Motor neuron (in vitro differentiated cells): ENCODE results near the gene MAX. TPM values are rescaled to one million over a fixed set of nuclear protein-coding genes. Genes with fewer than 3 reads are reported as not detected.

Experiments used
- ATAC-seq, 8 experiments: fragments of 200-7000 bp; cut with Tn5 transposase; replicated peaks in 6 of 8; 2 replicates each; pipeline ENCODE4 v1.8.0; 2021; ENCODE audit warnings: mild to moderate bottlenecking in 8 of 8, moderate library complexity in 8 of 8
- H3K27ac ChIP-seq, 2 donors: fragments of 250-450 bp; sonication (Bioruptor Pico); 2 replicates each; pipeline ENCODE4 v1.9.0; 2021; ENCODE audit warnings: antibody characterized with exemption in 2 of 2, mild to moderate bottlenecking in 2 of 2, moderate library complexity in 1 of 2
- H3K4me1 ChIP-seq, 2 donors: fragments of 250-450 bp; sonication (Bioruptor Pico); replicated peaks in 1 of 2; 2 replicates each; pipeline ENCODE4 v1.6.1; 2021; ENCODE audit warnings: antibody characterized with exemption in 2 of 2, mild to moderate bottlenecking in 2 of 2, moderate library complexity in 1 of 2
- H3K4me3 ChIP-seq, 5 donors: fragments of 250-450 bp; sonication (Bioruptor Pico); 2 replicates each; pipeline ENCODE4 v1.9.0; 2021; ENCODE audit warnings: antibody characterized with exemption in 5 of 5, mild to moderate bottlenecking in 5 of 5, moderate library complexity in 4 of 5
- WGBS, 10 experiments: fragments of 450-650 bp; shearing (Covaris generic); methylation state at CpG; one replicate each; pipeline ENCODE4 v1.0.0; 2022; 5-methylcytosine and 5-hydroxymethylcytosine counted together
- in situ Hi-C, 9 experiments: fragments of 400-800 bp; cut with MboI; loops; one replicate each; pipeline ENCODE4 v1.15.0; 2021; ENCODE audit warnings: low sequenced_read_pairs in 9 of 9, low pct_unique_long_range_greater_than_20kb in 2 of 9; ENCODE audit not compliant: unreplicated experiment in 9 of 9
- total RNA-seq, 8 experiments: library from RNA; unstranded; fragments of 300-600 nt; gene quantifications; 2 replicates each; pipeline versions ENCODE4 v1.2.3 to v1.2.4, GENCODE V29; 2022

MAX gene
- total RNA-seq, 8 experiments from 2014 or later, result 55.0 to 112 (median 86.6) TPM

DNA sequence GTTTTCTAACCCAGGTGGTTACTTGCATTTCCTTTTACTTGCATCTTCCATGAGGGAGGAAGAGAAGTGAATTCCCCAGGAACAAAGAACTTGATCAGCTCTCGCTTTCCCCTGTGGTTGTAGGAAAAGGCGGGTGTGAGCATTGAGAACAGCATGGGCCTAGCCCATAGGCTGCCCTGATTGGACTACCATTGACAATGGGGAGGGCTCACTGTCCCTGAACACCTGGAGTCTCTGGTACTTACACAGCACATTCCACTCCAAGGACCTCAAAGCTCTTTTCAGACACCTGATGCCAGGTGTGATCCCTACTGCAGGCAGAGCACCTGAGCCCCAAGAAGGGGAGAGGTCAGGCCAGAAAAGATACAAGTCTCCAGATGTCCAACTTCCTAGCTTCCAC, 25.0 kb downstream of the MAX start:
- Histone ChIP-seq H3K4me3 (no peak overlapping the region), H3K4me1 (no peaks in the 10 kb centered on the region), H3K27ac (no peak overlapping the region)
- ATAC-seq, result no peak
- in situ Hi-C loops, result no loop called here
- WGBS, 10 experiments, result 100% methylated on average over 1 to 2 of the region's 2 CpGs; no CpG with 5 or more reads in 6 of the 10 experiments

DNA sequence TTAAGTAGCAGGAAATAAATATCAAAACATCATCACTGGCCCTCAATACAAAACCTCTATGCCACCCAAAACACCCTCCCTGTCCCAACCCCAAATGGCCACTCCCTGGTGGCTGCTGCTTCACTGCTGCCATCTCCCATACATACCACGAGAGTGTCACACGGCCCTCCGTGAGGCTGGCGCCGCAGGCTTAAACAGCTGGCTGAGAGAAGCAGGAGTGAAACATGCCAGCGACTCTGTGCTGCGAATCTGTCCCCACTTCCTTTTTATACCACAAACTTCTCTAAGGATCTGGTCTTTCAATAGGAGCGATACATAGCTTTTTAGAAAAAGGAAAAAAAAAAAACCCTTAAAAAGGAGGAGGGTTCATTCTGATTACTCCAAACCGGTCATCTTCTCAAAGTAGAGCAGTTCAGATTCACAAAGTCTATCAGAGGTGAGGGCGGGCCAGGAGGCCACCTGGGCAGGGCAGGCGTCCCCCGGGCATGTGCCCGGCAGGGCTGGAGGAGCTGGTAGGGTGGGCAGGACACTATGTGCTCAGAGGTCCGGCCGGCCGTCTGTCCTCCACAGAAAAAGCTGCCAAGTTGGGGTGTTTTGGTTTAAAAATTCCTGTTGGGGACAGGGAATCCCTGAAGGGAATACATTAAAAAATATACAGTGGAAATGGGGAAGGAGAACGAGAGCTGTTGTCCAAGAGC, 26.5 kb downstream of the MAX start:
- WGBS, 10 experiments, result 86 to 100% (median 95%) methylated on average over 2 to 10 of the region's 17 CpGs
- ATAC-seq, result no peak
- no peaks in the 10 kb centered on the region for H3K4me1 ChIP-seq
- H3K4me3 ChIP-seq, result no peak overlapping the region
- in situ Hi-C loops, result no loop called here
- H3K27ac ChIP-seq, result no peak overlapping the region

DNA sequence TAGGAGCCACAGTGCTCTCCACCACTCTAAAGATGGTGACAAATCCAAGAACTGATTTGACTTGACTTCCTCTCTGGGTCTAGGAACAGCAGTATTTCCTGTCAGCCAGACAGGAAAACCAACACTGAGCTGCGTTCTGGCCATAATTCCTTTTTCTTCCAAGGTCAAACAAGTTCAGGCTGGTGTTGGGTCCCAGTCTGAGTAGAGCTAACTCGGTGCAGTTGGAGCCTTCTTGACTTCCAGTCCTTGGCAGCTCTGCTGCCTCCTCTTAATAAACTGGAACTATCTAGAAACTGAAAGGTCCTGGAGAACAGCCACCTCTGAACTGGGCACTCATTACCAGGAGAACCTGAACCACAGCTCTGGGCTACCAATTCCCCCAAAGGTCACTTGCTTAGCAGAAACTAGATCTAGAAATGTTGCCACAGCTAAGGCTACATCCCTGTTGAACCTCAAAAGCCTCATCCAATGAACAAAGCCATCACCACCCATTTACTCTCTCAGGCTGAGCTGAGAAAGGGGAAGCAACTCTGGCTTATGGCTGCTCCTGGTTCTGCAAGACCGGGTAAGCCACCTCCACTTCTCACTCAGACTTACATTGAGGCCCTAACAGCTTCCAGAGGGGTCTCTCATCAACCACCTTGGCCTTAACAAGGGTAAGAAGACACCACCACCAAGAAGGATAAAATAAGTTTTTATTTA, 27.7 kb downstream of the MAX start:
- Histone ChIP-seq H3K4me1 (no peaks in the 10 kb centered on the region), H3K27ac (no peak overlapping the region), H3K4me3 (no peak overlapping the region)
- in situ Hi-C loops, result no loop called here
- no peak for ATAC-seq
- 20 to 100% (median 70%) methylated on average over 1 to 2 of the region's 3 CpGs; no CpG with 5 or more reads in 3 of the 10 experiments for WGBS, 10 experiments

DNA sequence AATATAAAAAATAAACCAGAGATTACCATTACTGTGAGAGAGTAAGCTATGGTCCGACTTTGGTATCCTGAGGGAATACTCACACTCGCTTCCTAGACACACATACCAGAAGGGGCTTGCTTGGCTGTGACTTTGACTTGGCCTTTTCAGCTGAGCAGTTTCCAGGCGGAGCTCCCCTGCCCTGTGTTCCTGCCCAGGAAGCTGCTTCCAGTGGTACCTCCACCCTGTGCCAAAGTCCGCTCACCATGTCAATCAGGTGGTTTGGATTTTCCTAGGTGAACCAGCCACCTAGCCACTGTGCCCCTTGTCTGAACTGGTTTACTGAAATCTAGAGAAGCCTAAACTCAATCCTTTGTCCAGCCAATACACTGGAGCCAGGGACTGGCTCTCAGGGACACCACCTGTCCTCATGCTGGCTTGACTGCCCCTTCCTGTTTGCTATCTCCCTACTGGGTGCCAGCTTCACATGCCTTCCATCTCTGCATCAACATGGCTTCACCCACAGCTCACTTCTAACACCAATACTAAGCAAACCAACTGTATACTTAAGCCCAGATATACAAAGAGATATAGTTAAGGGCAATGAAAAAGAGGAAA, 28.6 kb downstream of the MAX start:
- H3K27ac ChIP-seq, result no peak overlapping the region
- no peak for ATAC-seq
- no peak overlapping the region for H3K4me3 ChIP-seq
- WGBS, 10 experiments, result 90 to 100% (median 93%) methylated on average over 1 to 4 of the region's 4 CpGs; no CpG with 5 or more reads in 5 of the 10 experiments
- in situ Hi-C loops, result no loop called here
- no peaks in the 10 kb centered on the region for H3K4me1 ChIP-seq

DNA sequence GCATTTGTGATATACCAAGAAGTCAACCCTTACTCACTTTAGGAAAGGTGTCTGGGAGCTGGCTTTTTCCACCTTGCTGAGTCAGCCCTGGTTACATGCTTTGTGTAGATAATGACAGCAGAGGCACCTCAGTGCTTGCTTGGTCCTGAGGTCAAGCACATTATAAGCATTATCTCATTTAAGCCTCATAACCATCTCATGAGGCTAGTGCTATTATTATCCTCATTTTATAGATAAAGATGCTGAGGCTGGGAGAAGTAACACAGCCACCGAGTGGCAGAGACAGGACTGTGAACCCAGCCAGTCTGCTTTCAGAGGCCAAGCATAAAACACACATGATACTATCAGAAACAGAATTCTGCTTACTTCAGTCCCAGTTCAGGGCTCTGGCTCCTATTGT, 29.4 kb downstream of the MAX start:
- ATAC-seq, result no peak
- Histone ChIP-seq H3K4me1 (no peaks in the 10 kb centered on the region), H3K27ac (no peak overlapping the region), H3K4me3 (no peak overlapping the region)
- in situ Hi-C loops, result no loop called here
- 100% methylated on average over 1 of the region's 1 CpG; no CpG with 5 or more reads in 7 of the 10 experiments for WGBS, 10 experiments

DNA sequence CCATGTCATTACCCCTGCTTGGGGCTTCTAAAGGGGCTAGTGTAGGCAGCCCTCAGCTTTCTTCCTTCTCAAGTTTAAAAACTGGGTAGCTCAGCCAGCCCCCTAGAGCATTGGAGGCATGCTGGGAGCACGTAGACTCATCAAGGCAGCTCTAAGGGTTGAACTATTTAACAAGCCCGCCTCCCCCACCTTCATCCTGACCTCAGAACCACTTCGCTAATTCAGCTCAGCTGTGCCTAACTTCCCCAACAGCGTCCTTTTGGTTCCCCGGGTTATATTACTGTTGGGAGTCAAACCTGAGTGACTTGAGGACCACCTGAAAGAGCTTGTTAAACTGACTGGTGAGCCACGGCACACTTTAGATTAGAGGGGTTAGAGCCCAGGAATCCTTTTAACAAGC, 30.1 kb downstream of the MAX start:
- in situ Hi-C loops, result no loop called here
- ATAC-seq, result no peak
- H3K4me3 ChIP-seq, result no peak overlapping the region
- H3K27ac ChIP-seq, result no peak overlapping the region
- H3K4me1 ChIP-seq, result no peaks in the 10 kb centered on the region
- WGBS, 10 experiments, result 67 to 100% (median 94%) methylated on average over 1 to 4 of the region's 6 CpGs; no CpG with 5 or more reads in 3 of the 10 experiments

DNA sequence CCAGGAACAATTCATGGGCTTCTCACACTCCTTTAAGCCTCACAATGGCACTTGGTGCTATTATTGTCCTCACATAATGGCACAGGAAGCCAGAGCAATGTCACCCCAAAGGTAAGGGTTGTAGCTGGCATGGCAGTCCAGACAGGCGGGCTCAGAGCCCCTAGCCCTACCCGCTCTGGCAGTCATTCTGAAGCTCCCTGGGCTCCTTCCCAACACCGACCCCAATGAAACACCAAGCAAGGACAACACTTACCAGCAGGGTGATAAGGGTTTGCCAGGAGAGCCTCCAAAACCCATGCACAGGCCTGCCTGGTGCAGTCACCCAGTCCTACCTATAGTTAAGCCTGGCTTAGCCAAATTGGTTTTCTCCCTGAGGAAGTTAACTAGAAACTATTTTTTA, 30.8 kb downstream of the MAX start:
- WGBS, 10 experiments, result 80 to 100% (median 81%) methylated on average over 1 to 3 of the region's 3 CpGs; no CpG with 5 or more reads in 7 of the 10 experiments

DNA sequence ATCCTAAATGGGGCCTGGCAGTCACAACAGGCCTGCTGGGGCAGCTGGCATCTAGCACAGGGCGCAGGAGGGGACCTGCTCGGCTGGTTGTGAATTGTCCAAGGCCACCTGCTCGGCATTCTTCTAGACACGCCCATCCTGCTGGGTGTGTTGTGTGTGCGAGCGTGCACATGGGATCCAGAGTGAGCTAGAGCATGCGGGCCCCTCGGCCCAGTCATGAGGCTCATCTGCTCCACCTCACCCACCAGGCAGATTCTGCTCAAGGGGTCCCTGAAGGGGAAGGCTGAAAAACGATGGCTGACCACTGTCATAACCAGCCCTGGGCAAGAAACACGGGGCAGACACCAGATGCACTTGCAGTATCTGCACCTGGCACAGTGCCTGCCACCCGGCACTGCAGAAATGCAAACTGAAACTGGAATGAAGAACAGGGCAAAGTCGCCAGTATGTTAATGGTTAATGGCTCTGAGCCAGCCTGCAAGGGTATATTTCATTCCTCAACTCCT, 31.8 kb downstream of the MAX start:
- no peaks in the 10 kb centered on the region for H3K4me1 ChIP-seq
- ATAC-seq, result peak; percentile 38 to 87 (median 55)
- no peak overlapping the region for H3K27ac ChIP-seq
- 0 to 90% (median 43%) methylated on average over 1 to 4 of the region's 12 CpGs; no CpG with 5 or more reads in 4 of the 10 experiments for WGBS, 10 experiments
- H3K4me3 ChIP-seq, result no peak overlapping the region
- in situ Hi-C loops, result no loop called here

More for the DNA sequence above, 30.8 kb downstream of the MAX start:
- in situ Hi-C loops, result no loop called here
- no peaks in the 10 kb centered on the region for H3K4me1 ChIP-seq
- H3K4me3 ChIP-seq, result no peak overlapping the region
- H3K27ac ChIP-seq, result no peak overlapping the region
- ATAC-seq, result no peak

DNA sequence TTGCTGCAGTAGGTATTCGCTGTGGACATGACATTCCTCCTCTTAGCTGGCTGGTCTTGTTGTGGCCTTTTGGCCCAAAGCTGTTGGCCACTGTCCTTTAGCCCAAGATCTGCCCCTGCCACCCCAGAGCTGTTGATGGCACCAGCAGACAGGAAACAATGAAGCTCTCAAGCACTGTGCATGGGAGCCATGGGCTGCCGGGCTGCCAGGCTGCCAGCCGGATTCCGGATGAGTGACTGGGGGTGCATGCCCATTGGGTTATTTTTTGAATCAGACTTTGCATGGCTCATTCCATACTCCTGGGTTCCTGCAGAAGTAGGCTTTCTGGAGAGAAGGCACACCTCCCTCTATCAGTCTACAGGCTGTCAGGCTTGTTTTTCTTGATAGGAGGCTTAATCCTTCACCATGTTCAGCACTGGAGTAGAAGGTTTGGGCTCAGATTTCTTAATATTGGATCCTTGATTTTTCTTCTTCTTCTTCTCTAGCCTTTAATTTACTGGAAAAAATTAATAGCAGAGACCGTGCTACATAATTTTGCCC, 32.4 kb downstream of the MAX start:
- in situ Hi-C loops, result no loop called here
- ATAC-seq, result peak in 1 of 8 experiments; percentile 2
- 50 to 100% (median 80%) methylated on average over 1 to 3 of the region's 5 CpGs; no CpG with 5 or more reads in 3 of the 10 experiments for WGBS, 10 experiments

DNA sequence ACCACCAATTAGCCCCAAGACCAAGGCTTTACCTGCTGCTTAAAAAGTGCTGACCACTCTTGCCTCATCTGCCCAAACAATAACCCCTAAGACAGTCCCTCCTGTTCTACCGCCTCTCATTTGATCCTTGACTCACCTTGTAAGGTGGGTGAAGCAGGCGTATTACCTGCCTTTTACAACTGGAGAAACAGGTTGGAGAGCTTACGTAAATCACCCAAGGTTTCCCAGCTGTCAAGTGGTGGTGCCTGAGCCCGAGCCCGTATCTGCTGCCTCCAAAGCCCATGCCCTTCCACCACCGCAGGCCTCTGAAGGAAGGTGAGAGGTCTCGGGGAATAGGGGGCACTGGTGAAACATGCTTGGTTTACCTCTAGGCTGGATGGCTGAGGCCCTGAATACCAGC, 36.6 kb downstream of the MAX start:
- in situ Hi-C loops, result no loop called here
- H3K27ac ChIP-seq, result no peak overlapping the region
- ATAC-seq, result no peak

More for the DNA sequence above, 32.4 kb downstream of the MAX start:
- H3K4me3 ChIP-seq, result no peak overlapping the region
- H3K27ac ChIP-seq, result no peak overlapping the region
- H3K4me1 ChIP-seq, result no peaks in the 10 kb centered on the region

DNA sequence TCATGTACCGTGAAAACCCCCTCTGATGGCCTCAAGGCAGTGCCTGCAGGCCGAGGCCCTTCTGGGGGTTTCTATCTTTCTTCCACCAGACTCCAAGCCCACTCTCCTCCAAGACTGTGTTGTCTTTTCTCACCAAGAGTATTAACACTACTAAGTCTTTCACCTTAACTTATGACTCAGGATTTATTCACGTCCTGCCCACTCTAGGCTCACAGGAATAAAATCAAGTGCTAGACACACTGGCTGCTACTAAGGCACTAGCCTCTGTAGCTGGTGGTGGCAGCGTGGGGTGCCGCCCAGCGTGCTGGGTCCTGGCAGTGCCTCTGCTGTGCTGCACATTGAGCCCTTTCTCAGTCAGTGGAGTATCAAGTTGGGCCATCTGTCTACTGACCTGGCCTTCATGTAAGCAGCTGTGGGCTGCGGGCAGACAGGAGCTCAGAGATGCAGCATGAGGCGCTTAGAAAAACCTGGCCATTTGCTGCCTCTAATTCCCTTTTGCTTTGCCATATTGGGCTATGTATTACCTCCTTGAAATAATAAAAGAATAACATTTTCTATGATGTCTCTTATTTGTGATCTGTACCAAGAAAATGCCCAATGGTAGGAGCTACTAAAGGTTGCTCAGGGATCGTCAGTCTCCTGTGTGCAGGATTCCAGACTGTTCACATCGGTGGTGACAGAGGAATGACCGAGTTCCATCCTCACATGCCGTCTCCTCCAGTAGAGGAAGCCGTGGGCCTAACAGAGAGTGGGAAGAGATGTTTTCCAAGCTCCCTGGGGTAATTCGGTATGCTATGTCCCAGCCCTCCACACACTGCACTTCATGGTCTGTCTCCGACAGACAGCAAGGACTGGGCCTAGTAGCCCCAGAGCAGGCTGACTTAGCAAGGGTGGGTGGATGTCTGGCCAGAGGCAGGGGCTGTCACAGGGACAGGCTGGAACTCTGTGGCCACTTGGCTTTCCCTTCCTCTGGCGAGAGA, 39.9 kb downstream of the MAX start:
- ATAC-seq, result no peak
- in situ Hi-C loops, result no loop called here
- 33 to 100% (median 91%) methylated on average over 1 to 7 of the region's 16 CpGs; no CpG with 5 or more reads in 2 of the 10 experiments for WGBS, 10 experiments
- Histone ChIP-seq H3K27ac (no peak overlapping the region), H3K4me1 (no peaks in the 10 kb centered on the region), H3K4me3 (no peak overlapping the region)

More for the DNA sequence above, 36.6 kb downstream of the MAX start:
- 97 to 100% (median 100%) methylated on average over 1 to 4 of the region's 7 CpGs; no CpG with 5 or more reads in 5 of the 10 experiments for WGBS, 10 experiments
- no peaks in the 10 kb centered on the region for H3K4me1 ChIP-seq
- H3K4me3 ChIP-seq, result no peak overlapping the region

DNA sequence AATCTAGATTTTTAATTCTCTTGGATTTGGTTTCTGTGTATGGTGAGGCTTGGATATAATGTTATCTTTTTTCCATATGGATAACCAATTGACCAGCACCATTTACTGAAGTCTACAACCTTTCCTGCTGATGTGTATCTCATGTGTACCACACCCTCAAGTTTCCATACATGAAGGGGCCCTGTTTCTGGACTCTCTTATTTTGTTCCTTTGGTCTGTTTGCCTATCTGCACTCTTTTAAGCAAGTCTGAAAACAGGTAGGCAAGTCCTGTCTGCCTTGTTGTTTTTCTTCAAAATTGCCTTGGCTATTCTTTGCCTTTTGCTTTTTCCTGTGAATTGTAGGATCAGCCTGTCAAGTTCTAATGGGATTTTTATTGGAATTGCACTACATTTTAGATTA, 44.6 kb downstream of the MAX start:
- peak in 1 of 8 experiments; percentile 19 for ATAC-seq
- in situ Hi-C loops, result no loop called here
- H3K4me1 ChIP-seq, result no peaks in the 10 kb centered on the region
- H3K27ac ChIP-seq, result no peak overlapping the region
- H3K4me3 ChIP-seq, result no peak overlapping the region
